ENCODE results near the gene EIF2AK3. TPM values are rescaled to one million over a fixed set of nuclear protein-coding genes. Genes with fewer than 3 reads are reported as not detected.
"Not testable (repeated sequence)": the region's sequence is repeated elsewhere in the genome, so short reads cannot be mapped to it uniquely, and the experiment has no call there.

The EIF2AK3 gene
- total and polyA plus RNA-seq, 7 donors = 3.0 to 16.6 (median 9.4) TPM

DNA sequence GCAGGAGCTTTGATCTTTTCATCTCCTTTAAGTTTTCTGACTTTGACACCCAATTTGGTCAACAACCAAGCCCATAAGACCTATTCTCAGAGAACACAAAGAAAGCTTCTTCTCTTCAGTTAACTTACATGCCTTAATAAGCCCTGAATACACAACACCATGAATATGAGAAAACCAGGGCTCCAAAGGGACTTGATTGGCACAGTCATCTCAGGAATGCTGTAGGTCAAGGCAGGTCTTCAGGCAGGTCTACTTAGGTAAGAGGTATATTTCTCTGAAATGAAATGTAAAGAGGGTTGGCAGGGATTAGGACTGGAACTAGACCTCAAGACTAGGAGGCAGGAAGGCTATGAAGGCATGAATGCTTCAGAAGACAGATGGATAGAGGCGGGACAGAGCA, 24.4 kb upstream of the EIF2AK3 start:
- H3K4me1 ChIP-seq = no peaks in the 10 kb centered on the region
- 87 to 94% methylated on average over 1 of the region's 1 CpG for WGBS, 2 donors
- intact Hi-C loops (cut with DNase I) = no loop called here
- no peaks in the 10 kb centered on the region for H3K27me3 ChIP-seq
- H3K27ac ChIP-seq = no peak overlapping the region
- no peaks in the 10 kb centered on the region for H3K36me3 ChIP-seq
- no peak overlapping the region for H3K4me3 ChIP-seq
- TF ChIP-seq EP300 (IDR thresholded peaks at IDR 0.05) (no peak), POLR2AphosphoS5 (IDR thresholded peaks at IDR 0.05) (no peak), POLR2A (IDR thresholded peaks at IDR 0.05) (no peak)
- TF ChIP-seq, protein P1, sequence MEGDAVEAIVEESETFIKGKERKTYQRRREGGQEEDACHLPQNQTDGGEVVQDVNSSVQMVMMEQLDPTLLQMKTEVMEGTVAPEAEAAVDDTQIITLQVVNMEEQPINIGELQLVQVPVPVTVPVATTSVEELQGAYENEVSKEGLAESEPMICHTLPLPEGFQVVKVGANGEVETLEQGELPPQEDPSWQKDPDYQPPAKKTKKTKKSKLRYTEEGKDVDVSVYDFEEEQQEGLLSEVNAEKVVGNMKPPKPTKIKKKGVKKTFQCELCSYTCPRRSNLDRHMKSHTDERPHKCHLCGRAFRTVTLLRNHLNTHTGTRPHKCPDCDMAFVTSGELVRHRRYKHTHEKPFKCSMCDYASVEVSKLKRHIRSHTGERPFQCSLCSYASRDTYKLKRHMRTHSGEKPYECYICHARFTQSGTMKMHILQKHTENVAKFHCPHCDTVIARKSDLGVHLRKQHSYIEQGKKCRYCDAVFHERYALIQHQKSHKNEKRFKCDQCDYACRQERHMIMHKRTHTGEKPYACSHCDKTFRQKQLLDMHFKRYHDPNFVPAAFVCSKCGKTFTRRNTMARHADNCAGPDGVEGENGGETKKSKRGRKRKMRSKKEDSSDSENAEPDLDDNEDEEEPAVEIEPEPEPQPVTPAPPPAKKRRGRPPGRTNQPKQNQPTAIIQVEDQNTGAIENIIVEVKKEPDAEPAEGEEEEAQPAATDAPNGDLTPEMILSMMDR (IDR thresholded peaks at IDR 0.05) = no peak
- DNase-seq = no peak
- no peaks in the 10 kb centered on the region for H3K9me3 ChIP-seq

DNA sequence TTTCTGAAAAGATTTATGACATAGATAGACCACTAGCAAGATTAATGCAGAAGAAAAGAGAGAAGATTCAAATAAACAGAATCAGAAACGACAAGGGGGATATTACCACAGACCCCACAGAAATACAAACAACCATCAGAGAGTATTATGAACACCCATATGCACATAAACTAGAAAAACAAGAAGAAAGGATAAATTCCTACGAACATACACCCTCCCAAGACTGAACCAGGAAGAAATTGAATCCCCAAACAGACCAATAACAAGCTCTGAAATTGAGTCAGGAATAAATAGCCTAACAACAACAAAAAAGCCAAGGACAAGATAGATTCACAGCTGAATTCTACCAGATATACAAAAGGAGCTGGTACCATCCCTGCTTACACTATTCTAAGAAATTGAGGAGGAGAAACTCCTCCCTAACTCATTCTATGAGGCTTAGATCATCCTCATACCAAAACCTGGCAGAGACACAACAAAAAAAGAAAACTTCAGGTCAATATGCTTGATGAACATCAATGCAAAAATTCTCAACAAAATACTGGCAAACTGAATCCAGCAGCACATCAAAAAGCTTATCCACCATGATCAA, 18.1 kb upstream of the EIF2AK3 start:
- H3K27ac ChIP-seq; DNase-seq; H3K4me3 ChIP-seq; H3K27me3 ChIP-seq; H3K9me3 ChIP-seq; H3K4me1 ChIP-seq; intact Hi-C loops (cut with DNase I); H3K36me3 ChIP-seq: not testable (repeated sequence)
- WGBS, 2 donors = 67 to 68% methylated on average over 2 of the region's 2 CpGs

DNA sequence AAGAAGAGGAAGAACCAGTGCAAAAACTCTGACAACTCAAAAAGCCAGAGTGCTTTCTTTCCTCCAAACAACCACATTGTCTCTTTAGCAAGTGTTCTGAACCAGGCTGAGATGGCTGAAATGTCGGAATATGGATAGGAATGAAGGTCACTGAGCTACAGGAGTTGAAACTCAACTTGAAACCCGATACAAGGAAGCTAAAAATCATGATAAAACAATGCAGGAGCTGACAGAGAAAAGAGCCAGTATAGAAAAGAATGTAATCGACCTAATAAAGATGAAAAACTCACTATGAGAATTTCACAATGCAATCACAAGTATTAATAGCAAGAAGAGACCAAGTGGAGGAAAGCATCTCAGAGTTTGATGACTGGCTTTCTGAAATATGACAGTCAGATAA, 15.0 kb upstream of the EIF2AK3 start:
- no peak for DNase-seq
- Histone ChIP-seq H3K27ac (no peak overlapping the region), H3K36me3 (no peaks in the 10 kb centered on the region), H3K9me3 (no peaks in the 10 kb centered on the region), H3K4me3 (no peak overlapping the region), H3K4me1 (no peaks in the 10 kb centered on the region), H3K27me3 (no peaks in the 10 kb centered on the region)
- TF ChIP-seq POLR2A (IDR thresholded peaks at IDR 0.05) = no peak
- TF ChIP-seq, protein P1 (IDR thresholded peaks at IDR 0.05) = no peak
- TF ChIP-seq EP300 (IDR thresholded peaks at IDR 0.05) = no peak
- TF ChIP-seq POLR2AphosphoS5 (IDR thresholded peaks at IDR 0.05) = no peak
- intact Hi-C loops (cut with DNase I) = no loop called here
- WGBS, 2 donors = 71 to 77% methylated on average over 3 of the region's 3 CpGs

DNA sequence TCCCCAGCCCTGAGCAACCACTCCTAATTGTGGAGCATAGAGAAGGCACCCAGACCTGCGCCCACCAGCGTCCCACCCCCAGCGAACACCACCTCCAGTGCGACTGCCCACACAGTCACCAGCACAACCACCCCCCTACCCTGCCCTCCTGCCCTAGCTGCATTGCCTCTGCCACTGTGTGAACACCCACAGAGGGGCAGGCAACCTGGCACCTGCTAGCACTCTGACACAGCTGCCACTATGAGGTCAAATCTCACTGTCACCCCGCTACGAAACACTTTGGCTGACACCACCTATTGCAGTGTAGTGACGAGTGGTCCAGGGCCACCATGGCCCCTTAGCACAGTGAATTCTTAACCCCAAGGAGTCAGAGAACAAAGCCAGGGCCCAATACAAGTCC, 14.1 kb upstream of the EIF2AK3 start:
- intact Hi-C loops (cut with DNase I) = no loop called here

DNA sequence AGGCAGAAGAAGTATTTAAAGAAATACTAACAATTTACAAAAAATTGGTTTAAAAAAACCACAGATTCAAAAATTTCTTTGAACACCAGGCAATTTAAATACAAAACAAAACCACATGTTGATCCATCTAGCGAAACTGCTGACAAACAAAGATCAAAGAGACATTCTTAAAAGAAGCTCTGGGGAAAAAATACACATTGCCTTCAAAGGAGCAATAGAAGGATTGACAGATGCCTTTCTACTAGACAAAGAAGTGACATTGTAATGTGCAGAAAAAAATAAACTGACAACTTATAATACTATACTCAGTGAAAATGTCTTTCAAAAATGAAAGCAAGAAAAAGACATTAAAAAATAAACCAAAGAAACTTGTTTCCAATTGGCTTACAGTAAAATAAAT, 12.6 kb upstream of the EIF2AK3 start:
- TF ChIP-seq EP300 (IDR thresholded peaks at IDR 0.05) (no peak), POLR2A (IDR thresholded peaks at IDR 0.05) (no peak), POLR2AphosphoS5 (IDR thresholded peaks at IDR 0.05) (no peak)
- TF ChIP-seq, protein P1 (IDR thresholded peaks at IDR 0.05) = no peak
- WGBS, 2 donors = 65 to 82% methylated on average over 1 of the region's 1 CpG
- no peak for DNase-seq

More for the DNA sequence above, 14.1 kb upstream of the EIF2AK3 start:
- Histone ChIP-seq H3K4me1 (no peaks in the 10 kb centered on the region), H3K9me3 (no peaks in the 10 kb centered on the region), H3K27me3 (no peaks in the 10 kb centered on the region), H3K4me3 (no peak overlapping the region), H3K27ac (no peak overlapping the region), H3K36me3 (no peaks in the 10 kb centered on the region)
- TF ChIP-seq POLR2A (IDR thresholded peaks at IDR 0.05) (no peak), POLR2AphosphoS5 (IDR thresholded peaks at IDR 0.05) (no peak), EP300 (IDR thresholded peaks at IDR 0.05) (no peak)
- TF ChIP-seq, protein P1 (IDR thresholded peaks at IDR 0.05) = no peak
- no peak for DNase-seq
- WGBS, 2 donors = 94 to 96% methylated on average over 7 of the region's 7 CpGs

More for the DNA sequence above, 12.6 kb upstream of the EIF2AK3 start:
- intact Hi-C loops (cut with DNase I) = no loop called here
- Histone ChIP-seq H3K4me1 (no peaks in the 10 kb centered on the region), H3K36me3 (no peaks in the 10 kb centered on the region), H3K9me3 (no peaks in the 10 kb centered on the region), H3K27ac (no peak overlapping the region), H3K27me3 (no peaks in the 10 kb centered on the region), H3K4me3 (no peak overlapping the region)

All from sigmoid colon (tissue), 7 donors.